ENCODE results near the gene LRRC4C.

DNA sequence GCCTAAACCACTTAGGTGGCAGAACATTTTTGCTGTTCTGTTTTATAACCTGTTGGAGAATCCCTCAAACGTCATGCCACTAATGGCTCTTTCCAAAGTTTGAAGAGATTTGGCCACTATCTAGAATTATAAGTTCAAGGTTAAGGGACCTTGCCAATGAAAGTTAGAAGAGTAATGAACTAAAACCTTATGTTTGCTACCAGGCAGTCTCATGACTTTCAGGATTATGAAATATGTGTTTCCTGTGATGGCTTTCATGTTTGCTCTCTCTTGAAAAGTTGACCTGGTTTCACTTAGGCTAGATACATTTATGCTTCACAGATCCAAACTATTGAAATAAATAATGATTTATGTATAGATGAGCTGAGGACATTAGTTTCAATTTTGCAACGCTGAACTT lies 340.0 kb downstream of the LRRC4C start:
- TF ChIP-seq CTCF (conservative IDR thresholded peaks at IDR 0.05 in 1 of 2, IDR thresholded peaks at IDR 0.05 in 1 of 2; ENCODE audit: extremely low read depth in 1 of 2, insufficient read depth in 1 of 2, low read depth in 1 of 2, low read length in 2 of 2): no peak
- no peak for TF ChIP-seq EZH2 (IDR thresholded peaks at IDR 0.05; ENCODE audit: borderline replicate concordance, low read length)
